WTC11 (cell line): ENCODE measurements around the gene ARHGAP23.

ENCODE experiments used
- FOXP1 ChIP-seq: sonication (generic); formaldehyde crosslinking; IDR thresholded peaks from 2 replicates; pipeline ENCODE4 v1.8.0; 2022; ENCODE audit warnings: missing genetic modification reagents, mild to moderate bottlenecking, moderate library complexity, borderline replicate concordance
- JUN ChIP-seq: sonication (generic); formaldehyde crosslinking; IDR thresholded peaks from 2 replicates; pipeline ENCODE4 v1.8.0; 2023; ENCODE audit warnings: mild to moderate bottlenecking, missing genetic modification reagents
- MYBL2 ChIP-seq: sonication (generic); formaldehyde crosslinking; IDR thresholded peaks from 2 replicates; pipeline ENCODE4 v1.8.1; 2023; ENCODE audit warnings: mild to moderate bottlenecking, moderate library complexity, missing genetic modification reagents
- ZNF138 ChIP-seq: sonication (generic); formaldehyde crosslinking; conservative IDR thresholded peaks from 2 replicates; pipeline ENCODE4 v1.8.1; 2022; ENCODE audit warnings: mild to moderate bottlenecking, moderate library complexity, missing genetic modification reagents
- ZSCAN18 ChIP-seq: fragments of 250-450 bp; sonication (Bioruptor Pico); IDR thresholded peaks from 2 replicates; pipeline ENCODE4 v2.1.2; 2022; ENCODE audit warnings: mild to moderate bottlenecking, moderate library complexity
- TF ChIP-seq, protein P1 (sequence below): sonication (generic); formaldehyde crosslinking; IDR thresholded peaks from 2 replicates; pipeline ENCODE4 v1.8.1; 2022; ENCODE audit warnings: mild to moderate bottlenecking, moderate library complexity, missing genetic modification reagents
- TF ChIP-seq, protein P2 (sequence below): fragments of 200-600 bp; IDR thresholded peaks from 2 replicates; pipeline ENCODE4 v1.8.0; 2022; ENCODE audit warnings: antibody characterized with exemption
- TF ChIP-seq, protein P3 (sequence below): sonication (generic); formaldehyde crosslinking; IDR thresholded peaks from 2 replicates; pipeline ENCODE4 v1.8.1; 2023; ENCODE audit warnings: mild to moderate bottlenecking, missing genetic modification reagents
- TF ChIP-seq, protein P4 (sequence below): sonication (generic); formaldehyde crosslinking; IDR thresholded peaks from 2 replicates; pipeline ENCODE4 v1.8.0; 2023; ENCODE audit warnings: missing genetic modification reagents
- TF ChIP-seq, protein P5 (sequence below): sonication (generic); formaldehyde crosslinking; IDR thresholded peaks from 2 replicates; pipeline ENCODE4 v1.8.1; 2023; ENCODE audit warnings: mild to moderate bottlenecking, missing genetic modification reagents, moderate library complexity

DNA sequence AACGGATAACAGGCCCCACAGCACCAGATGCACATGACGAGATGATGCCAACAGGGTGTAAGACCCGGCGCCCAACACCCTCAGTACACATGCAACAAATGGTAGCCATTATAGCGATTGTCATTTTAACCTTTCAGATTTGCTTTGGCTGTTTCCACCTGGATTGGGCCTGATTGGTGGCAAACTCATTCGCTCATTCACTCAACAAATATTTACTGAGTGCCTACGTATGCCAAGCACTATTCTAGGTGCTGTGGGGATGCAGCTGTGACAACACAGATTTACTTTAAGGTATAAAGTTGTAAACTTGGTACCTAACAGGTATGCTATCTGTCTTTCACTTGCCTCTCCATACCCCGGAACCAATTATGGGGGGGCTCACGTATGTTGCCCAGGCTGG lies 110.6 kb downstream of the ARHGAP23 start:
- TF ChIP-seq ZNF138 (CRISPR knock-in tag) (no peak), MYBL2 (CRISPR knock-in tag) (no peak), FOXP1 (CRISPR knock-in tag) (no peak), JUN (CRISPR knock-in tag) (no peak), ZSCAN18 (CRISPR knock-in tag) (no peak)
- TF ChIP-seq, protein P1, sequence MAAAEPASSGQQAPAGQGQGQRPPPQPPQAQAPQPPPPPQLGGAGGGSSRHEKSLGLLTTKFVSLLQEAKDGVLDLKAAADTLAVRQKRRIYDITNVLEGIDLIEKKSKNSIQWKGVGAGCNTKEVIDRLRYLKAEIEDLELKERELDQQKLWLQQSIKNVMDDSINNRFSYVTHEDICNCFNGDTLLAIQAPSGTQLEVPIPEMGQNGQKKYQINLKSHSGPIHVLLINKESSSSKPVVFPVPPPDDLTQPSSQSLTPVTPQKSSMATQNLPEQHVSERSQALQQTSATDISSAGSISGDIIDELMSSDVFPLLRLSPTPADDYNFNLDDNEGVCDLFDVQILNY (CRISPR knock-in tag) = no peak
- TF ChIP-seq, protein P2, sequence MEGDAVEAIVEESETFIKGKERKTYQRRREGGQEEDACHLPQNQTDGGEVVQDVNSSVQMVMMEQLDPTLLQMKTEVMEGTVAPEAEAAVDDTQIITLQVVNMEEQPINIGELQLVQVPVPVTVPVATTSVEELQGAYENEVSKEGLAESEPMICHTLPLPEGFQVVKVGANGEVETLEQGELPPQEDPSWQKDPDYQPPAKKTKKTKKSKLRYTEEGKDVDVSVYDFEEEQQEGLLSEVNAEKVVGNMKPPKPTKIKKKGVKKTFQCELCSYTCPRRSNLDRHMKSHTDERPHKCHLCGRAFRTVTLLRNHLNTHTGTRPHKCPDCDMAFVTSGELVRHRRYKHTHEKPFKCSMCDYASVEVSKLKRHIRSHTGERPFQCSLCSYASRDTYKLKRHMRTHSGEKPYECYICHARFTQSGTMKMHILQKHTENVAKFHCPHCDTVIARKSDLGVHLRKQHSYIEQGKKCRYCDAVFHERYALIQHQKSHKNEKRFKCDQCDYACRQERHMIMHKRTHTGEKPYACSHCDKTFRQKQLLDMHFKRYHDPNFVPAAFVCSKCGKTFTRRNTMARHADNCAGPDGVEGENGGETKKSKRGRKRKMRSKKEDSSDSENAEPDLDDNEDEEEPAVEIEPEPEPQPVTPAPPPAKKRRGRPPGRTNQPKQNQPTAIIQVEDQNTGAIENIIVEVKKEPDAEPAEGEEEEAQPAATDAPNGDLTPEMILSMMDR = no peak
- TF ChIP-seq, protein P3, sequence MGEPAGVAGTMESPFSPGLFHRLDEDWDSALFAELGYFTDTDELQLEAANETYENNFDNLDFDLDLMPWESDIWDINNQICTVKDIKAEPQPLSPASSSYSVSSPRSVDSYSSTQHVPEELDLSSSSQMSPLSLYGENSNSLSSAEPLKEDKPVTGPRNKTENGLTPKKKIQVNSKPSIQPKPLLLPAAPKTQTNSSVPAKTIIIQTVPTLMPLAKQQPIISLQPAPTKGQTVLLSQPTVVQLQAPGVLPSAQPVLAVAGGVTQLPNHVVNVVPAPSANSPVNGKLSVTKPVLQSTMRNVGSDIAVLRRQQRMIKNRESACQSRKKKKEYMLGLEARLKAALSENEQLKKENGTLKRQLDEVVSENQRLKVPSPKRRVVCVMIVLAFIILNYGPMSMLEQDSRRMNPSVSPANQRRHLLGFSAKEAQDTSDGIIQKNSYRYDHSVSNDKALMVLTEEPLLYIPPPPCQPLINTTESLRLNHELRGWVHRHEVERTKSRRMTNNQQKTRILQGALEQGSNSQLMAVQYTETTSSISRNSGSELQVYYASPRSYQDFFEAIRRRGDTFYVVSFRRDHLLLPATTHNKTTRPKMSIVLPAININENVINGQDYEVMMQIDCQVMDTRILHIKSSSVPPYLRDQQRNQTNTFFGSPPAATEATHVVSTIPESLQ = no peak
- TF ChIP-seq, protein P4, sequence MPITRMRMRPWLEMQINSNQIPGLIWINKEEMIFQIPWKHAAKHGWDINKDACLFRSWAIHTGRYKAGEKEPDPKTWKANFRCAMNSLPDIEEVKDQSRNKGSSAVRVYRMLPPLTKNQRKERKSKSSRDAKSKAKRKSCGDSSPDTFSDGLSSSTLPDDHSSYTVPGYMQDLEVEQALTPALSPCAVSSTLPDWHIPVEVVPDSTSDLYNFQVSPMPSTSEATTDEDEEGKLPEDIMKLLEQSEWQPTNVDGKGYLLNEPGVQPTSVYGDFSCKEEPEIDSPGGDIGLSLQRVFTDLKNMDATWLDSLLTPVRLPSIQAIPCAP = no peak
- TF ChIP-seq, protein P5, sequence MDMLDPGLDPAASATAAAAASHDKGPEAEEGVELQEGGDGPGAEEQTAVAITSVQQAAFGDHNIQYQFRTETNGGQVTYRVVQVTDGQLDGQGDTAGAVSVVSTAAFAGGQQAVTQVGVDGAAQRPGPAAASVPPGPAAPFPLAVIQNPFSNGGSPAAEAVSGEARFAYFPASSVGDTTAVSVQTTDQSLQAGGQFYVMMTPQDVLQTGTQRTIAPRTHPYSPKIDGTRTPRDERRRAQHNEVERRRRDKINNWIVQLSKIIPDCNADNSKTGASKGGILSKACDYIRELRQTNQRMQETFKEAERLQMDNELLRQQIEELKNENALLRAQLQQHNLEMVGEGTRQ (CRISPR knock-in tag) = no peak
